Mucosa of stomach (tissue), 1 donor: Measurements from ENCODE around the gene SMOC2.

Experiments used
- H3K27me3 ChIP-seq: one replicate; pipeline ENCODE4 v1.7.0; 2013; ENCODE audit warnings: mild to moderate bottlenecking, low read length; ENCODE audit not compliant: control insufficient read depth, insufficient read depth
- H3K36me3 ChIP-seq: one replicate; pipeline ENCODE4 v1.7.0; 2013; ENCODE audit warnings: low read length; ENCODE audit not compliant: control insufficient read depth, insufficient read depth
- H3K4me1 ChIP-seq: one replicate; pipeline ENCODE4 v1.7.0; 2013; ENCODE audit warnings: mild to moderate bottlenecking, low read length; ENCODE audit not compliant: control insufficient read depth, insufficient read depth
- H3K4me3 ChIP-seq: one replicate; pipeline ENCODE4 v1.7.0; 2013; ENCODE audit warnings: low read length
- H3K9ac ChIP-seq: one replicate; pipeline ENCODE4 v1.7.0; 2013; ENCODE audit warnings: mild to moderate bottlenecking, low read length, moderate library complexity
- H3K9me3 ChIP-seq: one replicate; pipeline ENCODE4 v1.7.0; 2013; ENCODE audit warnings: mild to moderate bottlenecking, low read length, moderate library complexity; ENCODE audit not compliant: control insufficient read depth
- donor health status: Pancreatic carcinoma.

SMOC2 gene

GRCh38 chr6:168714547-168715260, 273.7 kb downstream of the SMOC2 start:
- no peak overlapping the region for H3K9ac ChIP-seq
- H3K4me1 ChIP-seq = no peaks in the 10 kb centered on the region
- no peaks in the 10 kb centered on the region for H3K27me3 ChIP-seq
- no peaks in the 10 kb centered on the region for H3K9me3 ChIP-seq
- no peaks in the 10 kb centered on the region for H3K36me3 ChIP-seq
- no peak overlapping the region for H3K4me3 ChIP-seq

- Histone ChIP-seq H3K4me1 (no peaks in the 10 kb centered on the region), H3K4me3 (no peak overlapping the region), H3K27me3 (no peaks in the 10 kb centered on the region), H3K9me3 (no peaks in the 10 kb centered on the region), H3K36me3 (no peaks in the 10 kb centered on the region), H3K9ac (no peak overlapping the region)
These were observed 274.9 kb downstream of the SMOC2 start for GRCh38 chr6:168715643-168716481.

GRCh38 chr6:168716581-168716980, 275.6 kb downstream of the SMOC2 start:
- Histone ChIP-seq H3K27me3 (no peaks in the 10 kb centered on the region), H3K9ac (no peak overlapping the region), H3K4me1 (no peaks in the 10 kb centered on the region), H3K36me3 (no peaks in the 10 kb centered on the region), H3K4me3 (no peak overlapping the region), H3K9me3 (no peaks in the 10 kb centered on the region)

- no peaks in the 10 kb centered on the region for H3K9me3 ChIP-seq
- no peak overlapping the region for H3K9ac ChIP-seq
- no peak overlapping the region for H3K4me3 ChIP-seq
- H3K36me3 ChIP-seq = no peaks in the 10 kb centered on the region
- H3K4me1 ChIP-seq = no peaks in the 10 kb centered on the region
- no peaks in the 10 kb centered on the region for H3K27me3 ChIP-seq
These were observed 276.5 kb downstream of the SMOC2 start for GRCh38 chr6:168717491-168717890.
